ENCODE data around the gene HOXD11. TPM values are rescaled to one million over a fixed set of nuclear protein-coding genes. Genes with fewer than 3 reads are reported as not detected.
A peak's percentile ranks its signal among the peaks of the same experiment; 100 is the strongest.

The HOXD11 gene
- total and polyA plus RNA-seq, 9 of the 15 experiments (the other 6 are each of a cell fraction or from before 2014, with no cell fraction given), result not detected

GRCh38 chr2:176088048-176088936 lies 18.8 kb upstream of the HOXD11 start (continued):
- TF ChIP-seq REST (IDR thresholded peaks at IDR 0.05; ENCODE audit: borderline replicate concordance) (peak; percentile 55; the same call in 1 of the 2 replicates), REST (CRISPR knock-in tag; IDR thresholded peaks at IDR 0.05; ENCODE audit: low read depth) (no peak), STAG1 (CRISPR knock-in tag; IDR thresholded peaks at IDR 0.05; ENCODE audit: borderline replicate concordance) (peak; percentile 71; the same call in 1 of the 2 replicates), SRSF7 (optimal IDR thresholded peaks at IDR 0.05; ENCODE audit: low read depth, low read length) (no peak), ELF4 (CRISPR knock-in tag; IDR thresholded peaks at IDR 0.05) (no peak), SAFB (IDR thresholded peaks at IDR 0.05; ENCODE audit: borderline replicate concordance, low read depth, low read length) (peak; percentile 47; the same call in 1 of the 2 replicates), SMAD1 (IDR thresholded peaks at IDR 0.05; ENCODE audit: low read depth, low read length, partially characterized antibody) (no peak)
- TF ChIP-seq, protein P1, sequence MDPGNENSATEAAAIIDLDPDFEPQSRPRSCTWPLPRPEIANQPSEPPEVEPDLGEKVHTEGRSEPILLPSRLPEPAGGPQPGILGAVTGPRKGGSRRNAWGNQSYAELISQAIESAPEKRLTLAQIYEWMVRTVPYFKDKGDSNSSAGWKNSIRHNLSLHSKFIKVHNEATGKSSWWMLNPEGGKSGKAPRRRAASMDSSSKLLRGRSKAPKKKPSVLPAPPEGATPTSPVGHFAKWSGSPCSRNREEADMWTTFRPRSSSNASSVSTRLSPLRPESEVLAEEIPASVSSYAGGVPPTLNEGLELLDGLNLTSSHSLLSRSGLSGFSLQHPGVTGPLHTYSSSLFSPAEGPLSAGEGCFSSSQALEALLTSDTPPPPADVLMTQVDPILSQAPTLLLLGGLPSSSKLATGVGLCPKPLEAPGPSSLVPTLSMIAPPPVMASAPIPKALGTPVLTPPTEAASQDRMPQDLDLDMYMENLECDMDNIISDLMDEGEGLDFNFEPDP (CRISPR knock-in tag; IDR thresholded peaks at IDR 0.05), result no peak

Measured in K562 (cell line).